H1 (cell line): ENCODE data around the gene PKNOX1. TPM values are rescaled to one million over a fixed set of nuclear protein-coding genes. Genes with fewer than 3 reads are reported as not detected.
"Not testable (repeated sequence)": the region's sequence is repeated elsewhere in the genome, so short reads cannot be mapped to it uniquely, and the experiment has no call there.

Experiments
- CTCF ChIA-PET: fragments of 300-600 bp; sonication (Branson Sonifier 250); formaldehyde crosslinking; loops from one replicate; lab custom pipeline; 2021; ENCODE audit not compliant: partially characterized antibody; lab: Charles Lee
- POLR2A ChIA-PET: fragments of 300-600 bp; sonication (Branson Sonifier 250); formaldehyde crosslinking; loops from one replicate; lab custom pipeline; 2021; ENCODE audit warnings: inconsistent platforms; ENCODE audit not compliant: partially characterized antibody; lab: Charles Lee
- DNase-seq, 2 experiments: peaks; one replicate each; pipeline versions ENCODE4 v3.0.0 to v3.0.0-alpha.2; 2010 to 2022; ENCODE audit warnings: low spot score in 2 of 2, low read depth in 1 of 2, mixed read lengths in 1 of 2
- FAIRE-seq: peaks from 2 replicates; lab custom pipeline; 2011; peaks lifted over from hg19 to GRCh38; lab: Jason Lieb, UNC
- H2AFZ ChIP-seq: 2 replicates; pipeline ENCODE4 v1.8.1; 2012; ENCODE audit warnings: low read length, inconsistent platforms
- H2AK5ac ChIP-seq: 2 replicates; pipeline ENCODE4 v1.6.1; 2013; ENCODE audit warnings: low read depth, low read length
- H2BK120ac ChIP-seq: replicated peaks from 2 replicates; pipeline ENCODE3; 2013; ENCODE audit warnings: low read depth, low read length, inconsistent platforms
- H2BK12ac ChIP-seq: 2 replicates; pipeline ENCODE4 v1.6.1; 2013; ENCODE audit warnings: low read depth, low read length
- H2BK15ac ChIP-seq: 2 replicates; pipeline ENCODE4 v1.6.1; 2013; ENCODE audit warnings: low read length
- H2BK20ac ChIP-seq: 2 replicates; pipeline ENCODE4 v1.6.1; 2013; ENCODE audit warnings: low read length
- H2BK5ac ChIP-seq: 2 replicates; pipeline ENCODE4 v1.6.1; 2013; ENCODE audit warnings: low read depth, low read length
- H3K14ac ChIP-seq: 2 replicates; pipeline ENCODE4 v1.6.1; 2013; ENCODE audit warnings: inconsistent platforms; ENCODE audit not compliant: insufficient read length
- H3K18ac ChIP-seq: 2 replicates; pipeline ENCODE4 v1.6.1; 2013; ENCODE audit warnings: low read length; ENCODE audit errors: extremely low read depth
- H3K23ac ChIP-seq: 2 replicates; pipeline ENCODE4 v1.6.1; 2013; ENCODE audit warnings: inconsistent platforms; ENCODE audit not compliant: insufficient read length
- H3K23me2 ChIP-seq: 2 replicates; pipeline ENCODE4 v1.6.1; 2013; ENCODE audit warnings: low read depth, low read length
- H3K27ac ChIP-seq: 2 replicates; pipeline ENCODE4 v1.6.1; 2011; ENCODE audit warnings: low read depth, low read length, inconsistent platforms
- H3K27me3 ChIP-seq, 4 experiments: replicated peaks in 1 of 4; 1 replicate in 1 of 4; 2 replicates in 3 of 4; pipeline versions ENCODE4 v1.6.1 to v1.8.1; 2011 to 2013; ENCODE audit warnings: low read length in 3 of 4, mild to moderate bottlenecking in 3 of 4, inconsistent platforms in 2 of 4, mixed read lengths in 2 of 4, moderate library complexity in 1 of 4; ENCODE audit not compliant: control insufficient read depth in 3 of 4, insufficient read depth in 3 of 4; ENCODE audit errors: extremely low read depth in 1 of 4
- H3K36me3 ChIP-seq, 4 experiments: 2 replicates each; pipeline versions ENCODE4 v1.6.1 to v1.8.1; 2011 to 2013; ENCODE audit warnings: mild to moderate bottlenecking in 4 of 4, low read length in 3 of 4, moderate library complexity in 2 of 4, control low read depth in 1 of 4, inconsistent platforms in 1 of 4; ENCODE audit not compliant: insufficient read depth in 4 of 4, control insufficient read depth in 2 of 4
- H3K4ac ChIP-seq: replicated peaks from 2 replicates; pipeline ENCODE3; 2013; ENCODE audit warnings: low read length, low read depth, mixed read lengths, inconsistent platforms; ENCODE audit not compliant: insufficient read length
- H3K4me1 ChIP-seq, 4 experiments: replicated peaks in 1 of 4; 1 replicate in 1 of 4; 2 replicates in 3 of 4; pipeline versions ENCODE4 v1.6.1 to v1.8.1; 2011 to 2013; ENCODE audit warnings: low read length in 3 of 4, inconsistent platforms in 2 of 4, mixed read lengths in 1 of 4; ENCODE audit not compliant: insufficient read depth in 4 of 4, control insufficient read depth in 3 of 4
- H3K4me2 ChIP-seq, 2 experiments: 2 replicates each; pipeline versions ENCODE4 v1.6.1 to v1.8.1; 2011 to 2013; ENCODE audit warnings: low read depth in 2 of 2, low read length in 2 of 2, control low read depth in 1 of 2, inconsistent platforms in 1 of 2, mild to moderate bottlenecking in 1 of 2; ENCODE audit not compliant: insufficient read depth in 1 of 2
- H3K4me3 ChIP-seq, 4 experiments: fragments of 200-600, 300-600 bp in 1 of 4; sonication (generic), shearing (Covaris generic), sonication (Bioruptor Twin) in 1 of 4; 2 replicates each; pipeline versions ENCODE4 v1.5.1 to v1.8.1; 2011 to 2016; ENCODE audit warnings: low read length in 4 of 4, low read depth in 3 of 4, control low read depth in 2 of 4, inconsistent platforms in 2 of 4, mild to moderate bottlenecking in 2 of 4, mixed read lengths in 1 of 4, moderate library complexity in 1 of 4; ENCODE audit not compliant: insufficient read depth in 2 of 4; ENCODE audit errors: extremely low read depth in 1 of 4
- H3K56ac ChIP-seq: replicated peaks from 2 replicates; pipeline ENCODE3; 2013; ENCODE audit warnings: low read depth, mild to moderate bottlenecking, mixed read lengths, low read length, inconsistent platforms; ENCODE audit not compliant: insufficient read length
- H3K79me1 ChIP-seq: 2 replicates; pipeline ENCODE4 v1.6.1; 2013; ENCODE audit warnings: low read depth, low read length, control low read depth
- H3K79me2 ChIP-seq, 2 experiments: 2 replicates each; pipeline versions ENCODE4 v1.6.1 to v1.8.1; 2012 to 2013; ENCODE audit warnings: low read length in 2 of 2, mild to moderate bottlenecking in 2 of 2, inconsistent platforms in 1 of 2; ENCODE audit not compliant: insufficient read depth in 2 of 2, control insufficient read depth in 1 of 2
- H3K9ac ChIP-seq, 4 experiments: replicated peaks in 1 of 4; 1 replicate in 1 of 4; 2 replicates in 3 of 4; pipeline versions ENCODE4 v1.6.1 to v1.8.1; 2011 to 2013; ENCODE audit warnings: low read depth in 3 of 4, low read length in 3 of 4, control low read depth in 2 of 4, mild to moderate bottlenecking in 2 of 4, moderate library complexity in 2 of 4, inconsistent platforms in 1 of 4; ENCODE audit errors: extremely low read depth in 1 of 4
- H3K9me3 ChIP-seq, 2 experiments: 2 replicates each; pipeline versions ENCODE4 v1.6.1 to v1.8.1; 2012 to 2013; ENCODE audit warnings: mild to moderate bottlenecking in 2 of 2, moderate library complexity in 2 of 2, control low read depth in 1 of 2, inconsistent platforms in 1 of 2, low read depth in 1 of 2, low read length in 1 of 2, mixed read lengths in 1 of 2; ENCODE audit not compliant: insufficient read depth in 2 of 2
- H4K20me1 ChIP-seq, 2 experiments: replicated peaks in 1 of 2; 2 replicates each; pipeline versions ENCODE3 to v1.8.1; 2011 to 2013; ENCODE audit warnings: inconsistent platforms in 2 of 2, low read length in 2 of 2, mild to moderate bottlenecking in 1 of 2; ENCODE audit not compliant: insufficient read depth in 2 of 2, control insufficient read depth in 1 of 2
- H4K5ac ChIP-seq: 2 replicates; pipeline ENCODE4 v1.6.1; 2013; ENCODE audit warnings: low read length, low read depth, mixed read lengths, inconsistent platforms; ENCODE audit not compliant: insufficient read length
- H4K8ac ChIP-seq: 2 replicates; pipeline ENCODE4 v1.8.0; 2013; ENCODE audit warnings: mild to moderate bottlenecking, moderate library complexity, low read length, inconsistent platforms; ENCODE audit not compliant: insufficient read depth; ENCODE audit errors: extremely low read depth
- H4K91ac ChIP-seq: replicated peaks from 2 replicates; pipeline ENCODE3; 2013; ENCODE audit warnings: low read length, mixed read lengths, inconsistent platforms; ENCODE audit not compliant: insufficient read length
- WGBS, 2 experiments: shearing (Covaris generic) in 1 of 2; methylation state at CpG; one replicate each; pipeline versions ENCODE4 v1.1.6 to v1.1.7; 2013 to 2015; ENCODE audit warnings: low lambda C conversion rate in 2 of 2, mixed read lengths in 2 of 2, inconsistent platforms in 1 of 2, low coverage in 1 of 2, missing lambda C conversion rate in 1 of 2; ENCODE audit not compliant: insufficient replicate concordance in 2 of 2, insufficient coverage in 1 of 2, insufficient read length in 1 of 2; ENCODE audit errors: extremely low coverage in 1 of 2, missing lambda C conversion rate in 1 of 2; 5-methylcytosine and 5-hydroxymethylcytosine counted together
- polyA plus RNA-seq, 7 experiments: library from polyadenylated mRNA; depleted of rRNA in 3 of 7; stranded (reverse) in 5 of 7; unstranded in 2 of 7; fragments of >200 nt in 5 of 7; fragments of 200-250 nt in 2 of 7; gene quantifications; 1 replicate in 5 of 7; 2 replicates in 1 of 7; 4 replicates in 1 of 7; pipeline versions ENCODE4 v1.2.1 to v1.2.3, GENCODE V29; 2011 to 2013; ENCODE audit warnings: missing spikeins in 2 of 7, mixed read lengths in 2 of 7
- total RNA-seq: library from RNA; stranded (reverse); fragmentation: NEBNext Ultra II Directional; extraction: Animal tissue kit (Norgen Biotek cat#: 25700); gene quantifications from 2 replicates; pipeline ENCODE4 v1.2.1, GENCODE V29; 2021

PKNOX1 gene
- total and polyA plus RNA-seq, 2 of the 8 experiments (the other 6 are each of a cell fraction or from before 2014, with no cell fraction given) = 20.4 to 31.9 TPM

DNA sequence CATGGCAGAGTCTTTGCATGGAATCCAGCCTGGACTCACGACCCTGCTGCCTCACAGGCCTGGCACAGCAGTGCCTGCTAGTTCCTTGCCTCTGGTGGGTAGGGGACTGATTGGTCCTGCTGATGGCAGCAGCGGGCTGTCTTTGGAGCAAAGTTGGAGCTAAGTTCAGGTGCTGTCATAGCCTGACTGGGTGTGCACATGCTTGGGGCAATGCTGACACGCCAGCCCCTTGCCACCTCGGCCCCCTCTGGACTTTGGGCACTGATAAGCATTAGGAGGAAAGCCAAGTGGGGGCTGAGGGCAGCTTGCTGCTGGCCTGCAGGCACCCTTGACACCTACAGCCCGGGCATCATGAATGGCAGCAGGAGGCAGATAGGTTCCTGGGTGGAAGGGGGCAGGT is 67.8 kb downstream of the PKNOX1 start:
- DNase-seq, H3K56ac ChIP-seq, H3K4me1 ChIP-seq, H2BK15ac ChIP-seq, H2AFZ ChIP-seq, H4K91ac ChIP-seq, H3K14ac ChIP-seq, H3K4me2 ChIP-seq, H3K9ac ChIP-seq, FAIRE-seq, H2BK12ac ChIP-seq, H3K79me2 ChIP-seq, H3K36me3 ChIP-seq, H3K27ac ChIP-seq, H2BK120ac ChIP-seq, H3K4me3 ChIP-seq, H3K23me2 ChIP-seq, H3K4ac ChIP-seq, H3K79me1 ChIP-seq, H3K27me3 ChIP-seq, H2BK20ac ChIP-seq, H2AK5ac ChIP-seq, H3K9me3 ChIP-seq, H4K5ac ChIP-seq, H2BK5ac ChIP-seq, H3K18ac ChIP-seq, POLR2A ChIA-PET, H4K8ac ChIP-seq, CTCF ChIA-PET, H3K23ac ChIP-seq, H4K20me1 ChIP-seq: not testable (repeated sequence)
- WGBS, 2 experiments = 100% methylated on average over 2 of the region's 5 CpGs; no CpG with 5 or more reads in 1 of the 2 experiments

DNA sequence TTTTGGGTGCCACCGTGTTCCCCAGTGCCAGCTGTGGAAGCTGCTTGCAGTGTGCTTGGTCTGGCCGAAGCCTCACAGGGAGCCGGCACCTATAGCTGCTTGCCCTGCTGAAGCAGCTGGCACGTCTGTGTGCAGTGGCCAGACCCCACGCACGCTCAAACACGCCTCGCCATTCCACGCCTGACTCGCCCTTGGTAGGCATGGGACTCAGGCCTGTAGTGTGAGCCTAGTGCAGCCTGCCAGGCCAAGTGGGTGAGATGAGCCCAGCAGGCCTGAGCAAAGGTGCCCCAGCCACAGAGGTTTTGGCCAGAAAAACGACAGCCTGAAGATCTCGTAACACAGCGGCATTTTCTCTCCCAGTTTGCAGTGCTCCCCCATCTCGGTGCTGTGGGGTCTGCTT is 68.9 kb downstream of the PKNOX1 start:
- H3K79me1 ChIP-seq, H2BK15ac ChIP-seq, H3K9me3 ChIP-seq, H3K4me1 ChIP-seq, H3K56ac ChIP-seq, H4K91ac ChIP-seq, H2BK120ac ChIP-seq, H3K79me2 ChIP-seq, H3K14ac ChIP-seq, H3K18ac ChIP-seq, H4K8ac ChIP-seq, H3K4ac ChIP-seq, H2BK5ac ChIP-seq, H3K9ac ChIP-seq, FAIRE-seq, H4K20me1 ChIP-seq, H3K4me3 ChIP-seq, H4K5ac ChIP-seq, H3K27ac ChIP-seq, H3K27me3 ChIP-seq, CTCF ChIA-PET, H2BK12ac ChIP-seq, H2AFZ ChIP-seq, H3K36me3 ChIP-seq, POLR2A ChIA-PET, H3K23ac ChIP-seq, H2AK5ac ChIP-seq, DNase-seq, H3K23me2 ChIP-seq, H2BK20ac ChIP-seq, H3K4me2 ChIP-seq: not testable (repeated sequence)
- WGBS, 2 experiments = 98% methylated on average over 4 of the region's 14 CpGs; no CpG with 5 or more reads in 1 of the 2 experiments
